NCI-H748 (cell line): ENCODE measurements around the gene FURIN.
"Not testable (repeated sequence)": the region's sequence is repeated elsewhere in the genome, so short reads cannot be mapped to it uniquely, and the experiment has no call there.

ENCODE experiments used
- DNase-seq: peaks from one replicate; lab custom pipeline; 2025; ENCODE audit not compliant: unreplicated experiment; lab: John Stamatoyannopoulos, UW

FURIN gene

GRCh38 chr15:90869601-90870353, 1.4 kb downstream of the FURIN start:
- DNase-seq: peak; percentile 14

- no peak for DNase-seq
Observed at GRCh38 chr15:90870354-90871138, 2.2 kb downstream of the FURIN start.

- DNase-seq: peak; percentile 31
Observed at GRCh38 chr15:90871139-90871715, 2.8 kb downstream of the FURIN start.

GRCh38 chr15:90871716-90872485, 3.5 kb downstream of the FURIN start:
- peak; percentile 31 for DNase-seq

- DNase-seq: no peak
Observed at GRCh38 chr15:90872486-90873184, 4.2 kb downstream of the FURIN start.

GRCh38 chr15:90873488-90873997, 5.2 kb downstream of the FURIN start:
- DNase-seq: no peak

GRCh38 chr15:90873998-90874605, 5.7 kb downstream of the FURIN start:
- peak; percentile 77 for DNase-seq

- not testable (repeated sequence) for DNase-seq
Observed at GRCh38 chr15:90874986-90875385, 6.6 kb downstream of the FURIN start.

- DNase-seq: no peak
Observed at GRCh38 chr15:90875549-90875981, 7.2 kb downstream of the FURIN start.

- no peak for DNase-seq
Observed at GRCh38 chr15:90876046-90876445, 7.7 kb downstream of the FURIN start.

GRCh38 chr15:90876512-90877170, 8.3 kb downstream of the FURIN start:
- DNase-seq: no peak

- no peak for DNase-seq
Observed at GRCh38 chr15:90877315-90877714, 8.9 kb downstream of the FURIN start.

- no peak for DNase-seq
Observed at GRCh38 chr15:90877996-90878395, 9.6 kb downstream of the FURIN start.

GRCh38 chr15:90878660-90879059, 10.3 kb downstream of the FURIN start:
- no peak for DNase-seq

- DNase-seq: peak; percentile 5
Observed at GRCh38 chr15:90879730-90880366, 11.5 kb downstream of the FURIN start.

GRCh38 chr15:90880381-90881145, 12.2 kb downstream of the FURIN start:
- DNase-seq: no peak

GRCh38 chr15:90881181-90881977, 13.0 kb downstream of the FURIN start:
- no peak for DNase-seq
